Thoracic aorta (tissue), 2 donors: ENCODE measurements around the gene CLN5. TPM values are rescaled to one million over a fixed set of nuclear protein-coding genes. Genes with fewer than 3 reads are reported as not detected.

Source experiments
- ATAC-seq: fragments of 150-250 bp; one replicate; pipeline ENCODE4 v1.8.0; 2017; ENCODE audit warnings: low read depth; ENCODE audit not compliant: insufficient number of reproducible peaks, low FRiP score
- DNase-seq: peaks from one replicate; pipeline ENCODE4 v3.0.0-alpha.2; 2020; ENCODE audit warnings: low spot score
- H3K27ac ChIP-seq, 2 donors: fragments of 200-600 bp; sonication (generic); 1 replicate in 1 of 2; 2 replicates in 1 of 2; pipeline ENCODE4 v1.5.1; 2016; ENCODE audit warnings: mild to moderate bottlenecking in 2 of 2, moderate library complexity in 2 of 2
- H3K27me3 ChIP-seq: fragments of 200-600 bp; sonication (generic); replicated peaks from 2 replicates; pipeline ENCODE4 v1.6.0; 2016; ENCODE audit warnings: mild to moderate bottlenecking; ENCODE audit not compliant: insufficient read depth
- H3K36me3 ChIP-seq: fragments of 200-600 bp; sonication (generic); one replicate; pipeline ENCODE4 v1.5.1; 2016
- H3K4me1 ChIP-seq, 2 donors: fragments of 200-600 bp; sonication (generic); 1 replicate in 1 of 2; 2 replicates in 1 of 2; pipeline versions ENCODE4 v1.5.1 to v1.6.0; 2016; ENCODE audit warnings: low read depth in 2 of 2, mild to moderate bottlenecking in 1 of 2; ENCODE audit not compliant: control insufficient read depth in 1 of 2
- H3K4me3 ChIP-seq: fragments of 200-600 bp; sonication (generic); 2 replicates; pipeline ENCODE4 v1.5.1; 2016; ENCODE audit warnings: mild to moderate bottlenecking
- H3K9me3 ChIP-seq: fragments of 200-600 bp; sonication (generic); 2 replicates; pipeline ENCODE4 v1.5.1; 2016
- total RNA-seq, 2 donors: library from RNA; depleted of rRNA; stranded (reverse); fragments of >200 nt; gene quantifications; one replicate each; pipeline versions ENCODE4 v1.1.0 to v1.2.3, GENCODE V29; 2016
- TF ChIP-seq, protein P1 (sequence below): fragments of 200-600 bp; sonication (generic); IDR thresholded peaks from one replicate; pipeline ENCODE4 v1.5.1; 2019; ENCODE audit warnings: antibody characterized with exemption

CLN5 gene
- total RNA-seq, 2 donors from 2014 or later, result 21.4 to 29.1 TPM

- no peak overlapping the region for H3K27ac ChIP-seq
- no peaks in the 10 kb centered on the region for H3K9me3 ChIP-seq
- no peak for DNase-seq
- no peaks in the 10 kb centered on the region for H3K4me1 ChIP-seq
- H3K27me3 ChIP-seq, result no peaks in the 10 kb centered on the region
- H3K4me3 ChIP-seq, result no peak overlapping the region
- TF ChIP-seq, protein P1, sequence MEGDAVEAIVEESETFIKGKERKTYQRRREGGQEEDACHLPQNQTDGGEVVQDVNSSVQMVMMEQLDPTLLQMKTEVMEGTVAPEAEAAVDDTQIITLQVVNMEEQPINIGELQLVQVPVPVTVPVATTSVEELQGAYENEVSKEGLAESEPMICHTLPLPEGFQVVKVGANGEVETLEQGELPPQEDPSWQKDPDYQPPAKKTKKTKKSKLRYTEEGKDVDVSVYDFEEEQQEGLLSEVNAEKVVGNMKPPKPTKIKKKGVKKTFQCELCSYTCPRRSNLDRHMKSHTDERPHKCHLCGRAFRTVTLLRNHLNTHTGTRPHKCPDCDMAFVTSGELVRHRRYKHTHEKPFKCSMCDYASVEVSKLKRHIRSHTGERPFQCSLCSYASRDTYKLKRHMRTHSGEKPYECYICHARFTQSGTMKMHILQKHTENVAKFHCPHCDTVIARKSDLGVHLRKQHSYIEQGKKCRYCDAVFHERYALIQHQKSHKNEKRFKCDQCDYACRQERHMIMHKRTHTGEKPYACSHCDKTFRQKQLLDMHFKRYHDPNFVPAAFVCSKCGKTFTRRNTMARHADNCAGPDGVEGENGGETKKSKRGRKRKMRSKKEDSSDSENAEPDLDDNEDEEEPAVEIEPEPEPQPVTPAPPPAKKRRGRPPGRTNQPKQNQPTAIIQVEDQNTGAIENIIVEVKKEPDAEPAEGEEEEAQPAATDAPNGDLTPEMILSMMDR, result no peak
- no peak for ATAC-seq
- no peaks in the 10 kb centered on the region for H3K36me3 ChIP-seq
Measured at GRCh38 chr13:76974618-76974975, 17.3 kb upstream of the CLN5 start.

DNA sequence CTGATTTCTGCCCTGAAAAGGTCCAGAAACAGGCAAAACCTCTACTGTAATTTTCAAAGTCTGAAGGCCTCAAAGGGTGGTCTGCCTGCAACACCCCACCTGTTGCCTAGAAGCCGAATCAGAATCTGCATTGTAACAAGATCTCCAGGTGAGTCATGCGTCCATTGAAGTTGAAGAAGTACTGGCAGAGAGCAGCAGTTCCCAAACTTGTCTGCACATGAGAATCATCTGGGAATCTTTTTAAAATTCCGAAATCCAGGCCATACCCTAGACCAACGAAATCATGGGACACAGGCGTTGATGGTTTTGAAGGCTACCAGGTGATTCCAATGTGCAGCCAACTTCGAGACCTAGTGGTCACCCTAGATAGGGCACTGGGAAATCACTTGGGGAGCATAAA is 16.0 kb upstream of the CLN5 start:
- Histone ChIP-seq H3K27ac (no peak overlapping the region), H3K9me3 (no peaks in the 10 kb centered on the region), H3K36me3 (no peaks in the 10 kb centered on the region), H3K27me3 (no peaks in the 10 kb centered on the region), H3K4me1 (peaks cover 0 to 6% of the 10 kb centered on the region in 2 donors), H3K4me3 (no peak overlapping the region)
- TF ChIP-seq, protein P1, result no peak
- DNase-seq (no peak), ATAC-seq (no peak)

- H3K27ac ChIP-seq, result no peak overlapping the region
- no peak overlapping the region for H3K4me3 ChIP-seq
- H3K36me3 ChIP-seq, result no peaks in the 10 kb centered on the region
- no peaks in the 10 kb centered on the region for H3K9me3 ChIP-seq
- peaks cover 0 to 6% of the 10 kb centered on the region in 2 donors for H3K4me1 ChIP-seq
- ATAC-seq (no peak), DNase-seq (no peak)
- TF ChIP-seq, protein P1, result no peak
- no peaks in the 10 kb centered on the region for H3K27me3 ChIP-seq
Measured at GRCh38 chr13:76976490-76976889, 15.4 kb upstream of the CLN5 start.

DNA sequence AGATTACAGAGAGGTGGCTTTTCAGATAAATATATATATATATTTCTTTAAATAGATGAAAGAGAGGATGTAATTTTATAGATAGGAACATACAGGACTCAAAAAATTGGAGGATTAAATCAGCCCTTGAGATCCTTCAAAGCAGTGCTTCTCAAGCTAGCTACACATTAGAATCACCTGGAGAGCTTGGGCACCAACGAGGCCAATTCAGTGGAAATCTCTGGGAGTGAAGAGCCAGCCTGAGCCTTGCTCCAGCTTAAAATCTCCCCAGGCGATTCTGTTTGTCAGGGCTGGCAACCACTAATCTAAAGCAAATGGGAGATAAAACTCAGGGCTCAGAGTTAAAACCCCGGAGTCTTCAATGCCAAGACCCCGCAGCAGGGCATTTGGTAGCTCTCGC is 15.0 kb upstream of the CLN5 start:
- ATAC-seq (no peak), DNase-seq (no peak)
- Histone ChIP-seq H3K36me3 (no peaks in the 10 kb centered on the region), H3K9me3 (no peaks in the 10 kb centered on the region), H3K27ac (no peak overlapping the region), H3K4me3 (no peak overlapping the region), H3K4me1 (peaks cover 0 to 6% of the 10 kb centered on the region in 2 donors), H3K27me3 (no peaks in the 10 kb centered on the region)
- TF ChIP-seq, protein P1, result no peak

DNA sequence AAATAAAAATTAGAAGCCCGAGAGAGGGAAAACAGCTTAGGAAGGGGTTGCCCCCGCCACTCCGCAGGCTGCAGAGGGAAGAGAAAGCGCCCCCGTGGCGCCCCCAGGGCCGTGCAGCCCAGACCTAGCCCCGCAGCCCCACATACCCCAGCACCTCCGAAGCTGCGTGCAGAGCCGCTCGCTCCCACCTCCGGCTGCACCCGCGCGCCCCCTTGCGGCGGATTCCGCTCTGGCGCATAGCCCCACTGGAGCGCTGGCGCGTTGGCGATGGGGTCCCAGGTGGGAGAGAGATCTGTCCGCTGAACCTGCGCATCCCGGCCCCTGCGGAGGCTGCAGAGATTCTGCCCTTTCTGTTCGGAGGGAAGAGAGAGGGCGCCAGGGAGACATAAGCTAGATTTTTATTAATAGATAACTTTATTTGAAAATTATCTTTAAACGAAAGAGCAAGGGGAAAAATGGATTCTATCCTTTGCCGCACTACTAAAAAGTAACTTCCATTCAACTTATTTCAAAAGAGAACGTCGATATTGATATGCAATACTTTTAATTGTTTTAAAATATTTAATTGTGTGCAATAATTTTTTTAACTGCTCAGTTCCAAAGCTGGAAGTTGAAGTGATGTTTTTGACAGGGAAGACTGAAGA is 11.7 kb upstream of the CLN5 start:
- no peak for DNase-seq
- no peak for ATAC-seq
- Histone ChIP-seq H3K27ac (no peak overlapping the region), H3K27me3 (no peaks in the 10 kb centered on the region), H3K4me3 (peak overlapping the region; percentile 64), H3K36me3 (no peaks in the 10 kb centered on the region), H3K4me1 (peaks cover 0 to 6% of the 10 kb centered on the region in 2 donors), H3K9me3 (no peaks in the 10 kb centered on the region)
- TF ChIP-seq, protein P1, result peak; percentile 96
